Eye (tissue), 1 donor: ENCODE measurements around the gene C1QB.

ENCODE experiments used
- DNase-seq: peaks from one replicate; pipeline ENCODE4 v3.0.0-alpha.2; 2015

Gene C1QB

DNA sequence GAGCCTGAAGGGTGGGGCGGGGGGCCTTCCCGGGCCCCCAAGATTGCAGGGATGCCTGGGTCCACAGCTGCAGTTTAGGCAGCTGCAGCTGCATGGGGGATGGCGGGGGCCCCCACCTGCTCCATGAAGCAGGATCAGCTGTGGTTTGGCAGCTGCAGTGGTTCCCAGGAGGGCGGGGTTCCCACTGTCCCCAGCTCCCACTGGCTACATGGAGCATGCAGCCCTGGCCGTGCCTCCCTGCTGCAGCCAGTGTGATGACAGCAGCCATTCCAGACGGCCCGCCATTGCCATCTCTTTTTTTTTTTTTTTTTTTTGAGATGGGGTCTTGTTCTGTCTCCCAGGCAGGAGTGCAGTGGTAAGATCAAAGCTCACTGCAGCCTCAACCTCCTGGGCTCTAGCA is 17.6 kb upstream of the C1QB start:
- DNase-seq = no peak

DNA sequence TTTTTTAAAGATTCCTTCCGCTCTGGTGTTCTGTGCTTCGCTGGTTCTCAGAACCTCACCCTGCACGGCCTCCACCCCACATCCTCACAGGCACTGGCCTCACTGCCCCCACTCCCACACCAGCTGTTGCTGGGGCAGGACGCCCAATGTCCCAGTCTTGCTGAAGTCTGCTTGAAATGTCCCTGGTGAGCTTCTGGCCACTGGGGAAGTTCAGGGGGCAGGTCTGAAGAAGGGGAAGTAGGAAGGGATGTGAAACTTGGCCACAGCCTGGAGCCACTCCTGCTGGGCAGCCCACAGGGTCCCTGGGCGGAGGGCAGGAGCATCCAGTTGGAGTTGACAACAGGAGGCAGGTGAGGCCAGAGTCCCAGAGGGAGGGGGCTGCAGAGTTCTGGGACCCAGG is 16.7 kb upstream of the C1QB start, which contains the start of gene C1QA:
C1QA (plus strand) TSS at position 276 of the 400 bp plus-strand sequence. CDS start 989 bp downstream, outside the sequence.
- no peak for DNase-seq

DNA sequence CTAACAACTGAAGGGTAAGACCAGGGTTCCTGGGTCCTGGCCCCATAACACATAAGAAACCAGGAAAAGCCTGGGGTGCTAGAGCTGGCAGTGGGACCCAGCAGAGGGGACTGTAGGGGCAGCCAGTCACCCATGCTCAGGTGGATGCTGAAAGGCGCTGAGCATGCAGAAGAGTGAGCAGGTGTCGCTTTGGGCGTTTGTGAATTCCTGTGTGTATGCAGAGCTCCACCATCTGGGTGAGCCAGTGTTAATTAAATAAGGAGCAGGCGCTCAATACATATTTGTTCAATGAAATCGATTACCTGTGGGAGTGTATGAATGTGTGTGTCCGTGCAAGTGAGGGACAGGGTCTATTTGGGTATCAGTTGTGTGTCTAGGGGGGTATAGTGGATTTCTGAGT is 16.1 kb upstream of the C1QB start:
- DNase-seq = no peak

DNA sequence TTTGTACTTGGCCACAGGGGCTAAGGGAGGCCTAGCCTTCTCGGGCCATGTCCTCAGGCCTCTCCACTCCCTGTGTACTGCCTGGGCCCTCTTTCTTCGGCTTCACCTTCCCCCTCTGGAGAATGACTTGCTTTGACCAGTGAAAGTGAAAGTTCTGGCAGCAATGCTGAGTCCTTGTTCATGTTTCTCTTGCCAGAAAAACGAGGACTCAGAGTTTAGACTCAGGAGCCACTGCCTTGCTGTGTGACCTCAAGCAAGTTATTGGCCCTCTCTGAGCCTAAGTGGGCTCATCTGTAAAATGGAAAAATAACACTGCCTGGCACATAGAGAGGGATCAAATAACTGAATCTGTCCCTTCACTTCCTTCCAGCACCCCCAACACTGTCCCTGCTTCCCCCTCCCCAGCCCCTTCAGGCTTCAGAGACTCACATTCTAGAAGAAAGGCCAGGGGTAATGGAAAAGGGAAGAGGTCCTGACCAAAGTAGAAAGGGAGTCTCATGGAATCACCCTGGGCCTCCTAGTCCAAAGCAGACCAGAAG is 15.1 kb upstream of the C1QB start:
- DNase-seq = no peak

DNA sequence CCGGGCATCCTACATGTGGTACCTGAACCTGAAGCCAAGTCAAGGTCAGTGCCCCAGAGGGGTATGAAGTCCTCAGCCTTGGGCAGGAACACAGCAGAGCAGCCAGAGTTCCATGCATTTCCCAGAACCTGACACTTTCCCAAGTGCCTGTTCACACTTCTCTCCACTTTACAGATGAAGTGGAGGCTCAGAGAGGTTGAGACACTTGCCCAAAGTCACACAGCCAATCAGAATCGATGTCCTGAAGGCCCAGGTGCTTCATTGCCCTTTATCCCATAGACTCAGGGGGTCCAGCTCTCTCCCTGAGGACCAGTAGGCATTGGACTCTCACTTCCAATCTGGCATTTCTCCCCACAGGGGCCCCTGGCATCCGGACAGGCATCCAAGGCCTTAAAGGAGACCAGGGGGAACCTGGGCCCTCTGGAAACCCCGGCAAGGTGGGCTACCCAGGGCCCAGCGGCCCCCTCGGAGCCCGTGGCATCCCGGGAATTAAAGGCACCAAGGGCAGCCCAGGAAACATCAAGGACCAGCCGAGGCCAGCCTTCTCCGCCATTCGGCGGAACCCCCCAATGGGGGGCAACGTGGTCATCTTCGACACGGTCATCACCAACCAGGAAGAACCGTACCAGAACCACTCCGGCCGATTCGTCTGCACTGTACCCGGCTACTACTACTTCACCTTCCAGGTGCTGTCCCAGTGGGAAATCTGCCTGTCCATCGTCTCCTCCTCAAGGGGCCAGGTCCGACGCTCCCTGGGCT is 14.4 kb upstream of the C1QB start:
- no peak for DNase-seq

DNA sequence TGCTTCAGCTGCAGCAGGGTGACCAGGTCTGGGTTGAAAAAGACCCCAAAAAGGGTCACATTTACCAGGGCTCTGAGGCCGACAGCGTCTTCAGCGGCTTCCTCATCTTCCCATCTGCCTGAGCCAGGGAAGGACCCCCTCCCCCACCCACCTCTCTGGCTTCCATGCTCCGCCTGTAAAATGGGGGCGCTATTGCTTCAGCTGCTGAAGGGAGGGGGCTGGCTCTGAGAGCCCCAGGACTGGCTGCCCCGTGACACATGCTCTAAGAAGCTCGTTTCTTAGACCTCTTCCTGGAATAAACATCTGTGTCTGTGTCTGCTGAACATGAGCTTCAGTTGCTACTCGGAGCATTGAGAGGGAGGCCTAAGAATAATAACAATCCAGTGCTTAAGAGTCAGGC is 13.8 kb upstream of the C1QB start:
- DNase-seq = no peak

DNA sequence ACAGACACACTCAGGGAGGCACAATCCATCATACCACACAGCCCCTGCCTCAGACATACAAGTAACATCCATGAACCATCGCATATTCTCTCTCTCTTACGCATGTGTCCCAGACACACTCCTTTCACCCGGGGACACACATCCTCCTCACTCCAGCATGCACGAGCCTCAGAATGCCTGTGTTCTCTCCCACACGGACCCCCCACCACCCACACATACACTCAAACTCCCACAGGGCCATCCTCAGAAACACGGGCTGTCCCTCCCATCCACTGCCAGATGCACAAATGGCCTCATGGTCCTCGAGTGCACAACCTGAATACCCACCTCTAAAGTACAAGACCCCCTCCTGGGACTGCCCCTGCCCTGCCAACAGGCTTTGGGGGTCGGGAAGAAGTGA is 11.8 kb upstream of the C1QB start:
- DNase-seq = no peak

DNA sequence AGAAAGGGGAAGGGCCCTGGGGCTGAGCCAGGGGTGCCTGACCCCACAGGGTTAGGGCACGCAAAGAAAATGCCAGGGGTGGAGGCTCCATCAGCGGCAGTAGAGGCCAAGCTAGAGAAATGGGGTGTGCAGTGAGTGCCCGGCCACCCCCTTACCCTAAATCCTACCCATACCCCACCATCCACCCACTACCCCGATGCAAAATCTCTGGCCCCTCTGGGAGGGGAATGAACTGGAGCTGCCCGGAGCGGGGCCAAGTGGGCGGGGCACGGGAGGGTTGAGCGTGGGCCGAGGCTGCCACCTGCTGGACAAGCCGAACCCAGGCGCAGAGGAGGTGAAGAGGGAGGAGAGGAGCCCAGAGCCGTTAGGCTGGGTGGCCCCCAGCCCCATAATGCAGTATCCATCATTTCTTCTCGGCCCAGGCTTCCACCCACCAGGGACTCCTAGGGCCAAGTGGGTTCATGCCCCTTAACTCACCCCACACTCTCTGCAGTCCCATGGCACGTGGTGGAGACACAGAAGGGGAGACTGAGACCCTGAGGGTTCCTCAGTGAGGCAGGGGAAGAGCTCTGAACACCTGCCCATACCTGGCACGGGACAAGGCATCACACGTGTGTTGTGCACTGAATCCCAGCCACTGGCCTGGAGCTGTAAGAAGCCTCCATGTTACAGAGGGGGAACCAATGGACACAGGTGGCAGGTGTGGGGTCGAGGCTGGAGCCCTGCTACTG is 11.0 kb upstream of the C1QB start:
- DNase-seq = peak; percentile 87

DNA sequence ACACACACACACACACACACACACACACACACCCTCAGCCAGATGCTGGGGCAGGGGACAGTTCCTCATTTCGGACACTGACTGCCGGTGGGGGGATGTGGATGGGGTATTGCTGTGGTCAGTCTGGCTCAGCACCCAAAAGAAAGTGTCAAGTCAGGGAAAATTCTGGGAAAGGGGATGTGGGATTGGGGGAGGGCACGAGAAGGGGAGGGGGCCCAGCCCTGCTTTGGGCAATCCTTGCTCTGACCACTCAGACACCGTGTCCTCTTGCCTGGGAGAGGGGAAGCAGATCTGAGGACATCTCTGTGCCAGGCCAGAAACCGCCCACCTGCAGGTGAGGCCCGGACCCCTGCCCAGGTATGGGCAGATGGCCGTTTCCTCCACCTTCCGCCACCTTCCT is 9.7 kb upstream of the C1QB start, which contains the start of gene C1QC:
C1QC (plus strand) TSS at position 253 of the 400 bp plus-strand sequence. CDS start 391 bp downstream, outside the sequence.
- DNase-seq = no peak

DNA sequence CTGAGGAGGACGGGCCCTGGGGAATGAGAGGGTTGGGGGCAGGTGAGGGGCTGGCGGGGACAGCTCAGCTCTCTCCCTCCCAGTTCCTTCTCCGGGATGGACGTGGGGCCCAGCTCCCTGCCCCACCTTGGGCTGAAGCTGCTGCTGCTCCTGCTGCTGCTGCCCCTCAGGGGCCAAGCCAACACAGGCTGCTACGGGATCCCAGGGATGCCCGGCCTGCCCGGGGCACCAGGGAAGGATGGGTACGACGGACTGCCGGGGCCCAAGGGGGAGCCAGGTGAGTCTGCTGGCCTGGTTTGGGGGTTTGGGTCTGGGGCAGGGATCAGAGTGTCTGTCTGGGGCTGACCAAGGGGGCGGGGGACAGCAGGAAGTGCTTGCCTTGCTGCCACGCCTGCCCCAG is 9.1 kb upstream of the C1QB start:
- no peak for DNase-seq

DNA sequence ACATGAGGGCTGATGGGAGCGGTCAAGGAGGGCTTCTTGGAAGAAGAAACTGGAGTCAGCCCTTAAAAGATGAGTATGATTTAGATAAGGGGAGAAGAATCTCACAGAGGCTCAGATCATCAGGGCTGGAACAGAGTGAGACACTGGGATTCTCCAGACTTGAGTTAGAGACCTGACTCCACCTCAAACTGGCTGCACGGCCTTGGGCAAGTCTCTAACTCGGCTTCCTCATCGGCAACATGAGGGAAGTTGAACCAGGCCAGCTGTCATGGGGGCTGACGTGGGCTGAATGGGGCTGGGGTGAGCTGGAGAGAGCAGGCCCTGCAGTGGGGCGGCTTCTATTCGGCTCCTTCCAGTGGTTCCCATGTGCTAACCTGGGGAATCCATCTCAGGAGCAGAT is 7.1 kb upstream of the C1QB start:
- no peak for DNase-seq

DNA sequence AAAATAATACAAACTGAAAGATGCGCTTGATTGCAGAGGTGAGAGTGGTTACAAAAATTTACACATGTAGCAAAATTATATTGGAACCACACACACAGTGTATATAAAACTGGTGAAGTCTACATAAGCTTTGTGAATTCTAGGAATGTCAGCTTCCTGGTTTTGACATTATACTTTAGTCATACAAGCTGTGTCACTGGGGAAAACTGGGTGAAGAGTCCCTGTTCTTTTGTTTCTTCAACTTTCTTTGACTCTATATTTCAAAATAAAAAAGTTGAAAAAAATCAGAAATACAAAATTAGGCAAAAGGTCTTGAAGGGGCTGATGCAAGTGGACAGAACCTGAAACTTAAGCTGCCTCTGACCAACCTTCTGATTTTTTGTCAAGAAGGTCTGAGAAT is 6.7 kb upstream of the C1QB start:
- no peak for DNase-seq

DNA sequence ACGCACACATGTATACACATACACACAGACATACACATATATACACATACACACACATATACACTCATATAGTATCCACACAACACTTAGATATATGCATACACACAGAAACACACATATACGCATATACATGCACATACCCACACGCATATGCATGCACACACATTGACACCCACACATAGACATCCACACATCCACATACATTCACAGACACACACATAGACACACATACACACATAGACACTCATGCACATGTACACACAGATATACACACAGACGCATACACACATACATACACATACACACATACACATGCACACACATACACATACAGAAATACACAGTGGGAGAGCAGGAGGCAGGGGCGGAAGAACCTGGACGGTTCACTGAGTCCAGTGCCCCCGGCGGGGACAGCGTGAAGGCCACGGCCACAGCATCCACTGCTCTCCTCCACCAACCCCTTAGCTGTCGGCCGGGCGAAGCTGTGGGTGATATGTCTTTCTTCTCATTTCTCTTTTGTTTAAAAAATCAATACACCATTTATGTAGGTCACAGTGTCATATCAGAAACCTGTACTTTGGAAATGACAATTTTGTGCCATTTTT is 2.8 kb upstream of the C1QB start:
- DNase-seq = no peak

DNA sequence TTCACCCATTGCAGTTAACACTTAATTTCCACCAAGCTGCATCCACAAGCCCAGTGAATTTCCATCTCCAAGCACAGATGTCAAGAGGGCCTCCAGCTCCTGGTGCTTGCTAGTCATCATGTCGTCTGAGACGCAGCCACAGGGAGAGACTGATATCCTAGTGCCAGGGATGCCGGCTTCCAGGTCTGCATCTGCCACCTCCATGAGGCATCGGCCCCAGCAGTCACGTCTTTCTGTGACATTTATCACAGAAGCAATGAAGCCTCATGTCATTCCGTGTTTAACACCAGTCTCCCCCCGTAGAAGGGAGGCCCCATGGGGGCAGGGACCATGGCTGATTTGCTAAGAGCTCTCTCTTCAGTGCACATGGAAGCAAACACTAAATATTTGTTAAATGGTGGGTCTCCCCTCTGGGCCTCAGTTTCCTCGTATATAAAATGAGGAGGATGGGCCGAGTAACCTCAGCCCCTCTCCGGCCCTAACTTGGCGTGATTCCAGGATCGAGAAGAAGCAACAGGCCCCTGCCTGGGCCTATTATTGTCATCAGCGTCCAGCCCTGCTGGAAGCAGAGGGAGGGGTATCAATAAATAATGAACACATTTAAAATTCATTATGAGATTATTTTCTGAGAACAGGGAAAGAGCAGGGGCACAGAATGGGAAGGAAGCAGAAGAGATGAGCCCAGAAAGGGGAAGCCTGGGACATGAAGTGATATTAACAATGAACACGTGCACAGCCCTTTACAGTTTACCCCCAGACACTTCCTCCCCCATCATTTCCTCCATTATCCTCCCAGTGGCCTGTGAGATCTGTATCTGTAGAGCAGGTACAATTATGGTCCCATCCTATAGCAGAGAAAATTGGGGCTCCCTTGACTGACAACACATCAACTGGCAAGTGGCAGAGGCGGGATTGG is 837 bp upstream of the C1QB start:
- peak; percentile 73 for DNase-seq

DNA sequence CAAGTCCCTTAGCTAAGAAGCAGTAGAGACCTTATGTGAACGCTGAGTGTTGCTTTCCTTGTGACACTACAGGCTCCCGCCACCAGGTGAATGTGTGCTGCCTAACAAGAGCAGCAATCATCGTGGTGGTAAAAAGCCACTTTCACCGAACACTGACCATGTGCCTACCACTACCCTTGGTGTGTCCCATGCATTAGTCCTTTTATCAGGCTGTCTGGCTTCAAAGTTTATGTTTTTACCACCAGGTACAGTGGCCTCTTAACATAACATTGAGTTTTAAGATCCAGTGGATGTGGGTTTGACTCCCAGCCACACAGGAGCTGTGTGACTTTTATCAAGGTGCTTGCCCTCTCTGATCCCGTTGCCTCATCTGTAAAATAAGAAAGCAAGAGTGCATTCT is 1.7 kb downstream of the C1QB start:
- no peak for DNase-seq

DNA sequence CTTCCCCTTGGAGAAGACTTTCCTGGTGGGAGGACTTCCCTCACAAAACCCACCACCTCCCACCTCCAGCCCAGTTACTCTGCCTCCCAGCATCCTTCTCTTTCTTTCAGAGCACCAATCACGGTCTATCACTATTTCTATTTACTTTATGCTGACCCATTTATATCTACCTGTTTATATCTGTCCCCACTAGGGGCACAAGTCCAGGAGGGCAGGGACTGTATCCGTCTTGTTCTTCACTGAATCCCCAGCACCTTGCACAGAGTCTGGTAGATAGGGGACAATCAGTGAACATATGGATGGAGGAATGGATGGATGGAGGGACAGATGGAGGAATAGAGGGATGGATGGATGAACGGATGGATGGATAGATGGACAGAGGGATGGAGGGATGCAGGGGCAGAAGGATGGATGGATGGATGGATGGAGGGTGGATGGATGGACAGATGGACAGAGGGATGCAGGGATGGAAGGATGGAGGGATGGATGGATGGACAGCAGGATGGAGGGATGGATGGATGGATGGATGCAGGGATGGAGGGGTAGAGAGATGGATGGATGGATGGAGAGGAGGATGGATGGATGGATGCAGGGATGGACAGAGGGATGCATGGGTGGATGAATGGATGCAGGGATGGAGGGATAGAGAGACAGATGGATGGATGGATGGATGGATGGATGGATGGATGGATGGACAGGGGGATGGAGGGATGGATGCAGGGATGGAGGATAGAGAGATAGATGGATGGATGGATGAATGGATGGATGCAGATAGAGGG is 5.5 kb downstream of the C1QB start:
- no peak for DNase-seq

DNA sequence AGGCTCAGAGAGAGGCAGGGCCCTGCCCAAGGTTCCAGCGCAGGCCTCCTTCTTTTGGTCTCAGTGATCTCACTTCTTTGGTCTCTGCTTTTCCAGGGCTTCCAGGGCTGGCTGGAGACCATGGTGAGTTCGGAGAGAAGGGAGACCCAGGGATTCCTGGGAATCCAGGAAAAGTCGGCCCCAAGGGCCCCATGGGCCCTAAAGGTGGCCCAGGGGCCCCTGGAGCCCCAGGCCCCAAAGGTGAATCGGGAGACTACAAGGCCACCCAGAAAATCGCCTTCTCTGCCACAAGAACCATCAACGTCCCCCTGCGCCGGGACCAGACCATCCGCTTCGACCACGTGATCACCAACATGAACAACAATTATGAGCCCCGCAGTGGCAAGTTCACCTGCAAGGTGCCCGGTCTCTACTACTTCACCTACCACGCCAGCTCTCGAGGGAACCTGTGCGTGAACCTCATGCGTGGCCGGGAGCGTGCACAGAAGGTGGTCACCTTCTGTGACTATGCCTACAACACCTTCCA is 7.7 kb downstream of the C1QB start:
- no peak for DNase-seq

DNA sequence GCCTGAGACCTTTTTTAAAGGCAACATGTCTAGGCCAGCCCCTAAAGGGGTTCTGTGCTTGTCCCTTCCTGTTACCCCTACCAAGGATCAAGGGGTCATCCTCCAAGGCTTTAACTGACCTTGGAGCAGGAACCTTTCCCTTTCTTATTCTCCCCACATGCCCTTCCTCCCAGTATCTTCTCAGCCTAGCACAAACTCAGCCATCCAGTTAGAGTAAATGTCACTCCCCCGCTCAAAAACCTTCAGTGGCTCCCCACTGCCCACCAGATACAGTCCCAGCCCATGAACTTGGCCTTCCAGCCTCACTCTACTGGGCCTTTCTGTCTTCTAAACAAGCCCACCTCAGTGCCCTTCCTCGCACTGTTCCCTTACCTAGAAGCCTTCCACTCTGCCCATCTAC is 8.8 kb downstream of the C1QB start:
- no peak for DNase-seq

DNA sequence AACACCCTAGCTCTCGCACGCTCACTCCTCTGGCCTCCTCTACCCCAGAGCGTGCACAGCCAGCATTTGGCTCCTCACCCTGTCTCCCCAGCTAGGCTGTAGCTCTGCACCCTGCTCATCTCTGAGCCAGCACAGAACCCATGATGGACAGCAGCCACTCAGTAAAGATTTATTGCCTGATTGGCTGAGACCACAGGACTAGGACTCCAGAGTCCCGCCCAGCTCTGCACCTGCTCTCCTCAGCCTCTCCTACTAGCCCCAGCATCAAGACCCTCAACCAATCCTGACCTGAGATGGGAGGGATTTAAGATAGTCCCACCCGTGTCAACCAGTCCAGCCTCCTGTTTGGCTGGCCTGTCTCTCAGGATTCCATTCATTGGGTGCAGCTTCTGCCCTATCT is 9.3 kb downstream of the C1QB start:
- DNase-seq = peak; percentile 86

DNA sequence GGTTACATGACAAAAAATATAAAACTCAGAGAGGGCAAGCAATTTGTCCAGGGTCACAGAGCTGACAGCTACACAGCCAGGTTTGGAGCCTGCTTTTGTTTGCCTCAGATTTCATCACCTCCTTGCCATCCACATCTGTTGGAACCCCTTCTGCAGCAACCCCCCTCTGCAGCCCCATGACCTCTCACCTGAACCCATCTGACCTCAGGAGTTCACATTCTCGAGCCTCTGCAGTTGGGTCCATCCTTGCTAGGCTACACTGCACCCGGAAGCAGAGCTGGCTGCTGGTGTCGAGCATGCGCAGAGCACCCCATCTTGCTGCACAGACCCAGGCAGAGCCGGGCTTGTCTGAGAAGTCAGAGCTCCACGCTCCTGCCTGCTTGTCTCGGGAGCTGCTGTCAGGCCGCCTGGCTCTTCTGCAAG is 10.0 kb downstream of the C1QB start:
- no peak for DNase-seq

DNA sequence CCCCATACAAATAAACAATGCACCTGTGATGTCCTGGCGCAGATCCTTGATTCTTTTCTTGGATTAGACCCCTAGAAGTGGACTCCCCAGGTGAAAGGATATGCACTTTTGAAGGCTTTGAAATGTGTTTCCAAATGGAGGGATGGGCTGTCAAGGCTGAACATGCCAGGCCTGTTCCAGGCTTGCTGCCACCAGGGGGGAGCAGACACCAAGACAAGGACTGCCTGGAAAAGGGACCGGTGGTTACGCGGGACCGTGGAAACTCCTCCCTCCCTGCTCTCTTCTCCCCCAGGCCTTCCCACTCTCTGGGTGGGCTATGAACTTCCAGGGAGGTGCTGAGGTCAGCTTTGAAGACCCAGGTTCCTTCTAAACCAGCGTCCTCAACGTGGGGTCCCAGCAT is 12.7 kb downstream of the C1QB start:
- peak; percentile 83 for DNase-seq
